Mucosa of descending colon (tissue), 3 donors: ENCODE data around the gene GPR39. TPM values are rescaled to one million over a fixed set of nuclear protein-coding genes. Genes with fewer than 3 reads are reported as not detected.

Source experiments
- ATAC-seq: fragments of 200-7000 bp; cut with Tn5 transposase; one replicate; pipeline ENCODE4 v1.9.1; 2020; ENCODE audit warnings: mild to moderate bottlenecking, moderate library complexity
- DNase-seq, 3 donors: peaks; one replicate each; pipeline ENCODE4 v3.0.0-alpha.2; 2020
- H3K36me3 ChIP-seq: fragments of 200-600 bp; one replicate; pipeline ENCODE4 v1.8.0; 2021; ENCODE audit warnings: low read depth, mild to moderate bottlenecking
- H3K4me1 ChIP-seq: fragments of 200-600 bp; one replicate; pipeline ENCODE4 v1.8.0; 2021; ENCODE audit warnings: low read depth, mild to moderate bottlenecking
- H3K4me3 ChIP-seq: fragments of 200-600 bp; one replicate; pipeline ENCODE4 v1.8.0; 2021; ENCODE audit warnings: mild to moderate bottlenecking
- H3K9me3 ChIP-seq: fragments of 200-600 bp; one replicate; pipeline ENCODE4 v1.8.0; 2021; ENCODE audit warnings: mild to moderate bottlenecking
- intact Hi-C, 2 donors: fragments of 100-400 bp; cut with DNase I in 1 of 2; cut with micrococcal nuclease in 1 of 2; formaldehyde crosslinking; loops; one replicate each; pipeline versions ENCODE4 v1.11.0 to v1.11.1; 2022; cut with DNase I, micrococcal nuclease
- total RNA-seq, 3 donors: library from RNA; stranded (reverse); fragmentation: NEBNext Ultra II Directional in 2 of 3; extraction: Animal tissue kit (Norgen Biotek cat#: 25700) in 2 of 3; gene quantifications; one replicate each; pipeline versions ENCODE4 v1.2.1 to v1.2.4, GENCODE V29; 2021 to 2023
- TF ChIP-seq, protein P1 (sequence below): fragments of 200-600 bp; IDR thresholded peaks from one replicate; pipeline ENCODE4 v1.8.0; 2022; ENCODE audit warnings: antibody characterized with exemption, mild to moderate bottlenecking
- donor health status: DM: no; HTN: no; CAD: no; lungs with moderate emphysema.
- donor health status: DM: no; HTN: no; CAD: no.
- donor health status: DM: no; HTN: yes; CAD: no.

Gene GPR39
- total RNA-seq, 3 donors from 2014 or later: 11.6 to 33.7 (median 20.6) TPM

DNA sequence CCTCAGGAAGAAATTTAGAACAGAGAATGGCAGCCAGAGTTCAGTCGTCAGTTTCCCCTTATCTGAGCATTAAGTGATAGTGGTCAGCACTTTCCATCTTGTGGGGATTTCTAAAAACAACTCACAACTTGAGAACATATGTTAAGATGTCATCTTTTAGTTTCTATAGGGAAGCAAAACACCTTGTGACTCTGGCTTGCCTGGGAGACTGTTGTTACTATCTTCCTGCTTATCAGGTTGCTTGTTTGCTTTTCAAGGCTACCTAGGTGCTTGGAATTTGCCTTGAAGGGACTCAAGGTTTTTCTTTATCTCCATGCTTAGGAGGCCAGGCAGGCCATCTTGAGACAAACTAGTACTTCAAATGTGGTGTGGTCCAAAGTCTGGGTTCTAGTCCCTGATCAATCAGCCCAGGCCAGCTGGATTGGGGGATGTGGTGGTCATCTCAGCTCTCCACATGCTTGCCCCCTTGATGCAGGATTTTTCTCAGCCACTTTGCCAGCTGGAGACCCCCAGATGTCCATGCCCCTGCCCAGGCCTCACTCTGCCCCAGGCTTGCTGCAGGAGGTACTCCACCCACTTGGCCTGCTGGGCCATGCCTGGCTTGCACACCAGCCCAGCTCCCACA is 127.5 kb downstream of the GPR39 start:
- no peak for ATAC-seq
- intact Hi-C loops: loop anchor here (10.0 kb wide), 2 partner anchors 621 to 631 kb away; no protein-coding TSS in a partner anchor
- Histone ChIP-seq H3K4me3 (no peak overlapping the region), H3K36me3 (no peaks in the 10 kb centered on the region), H3K9me3 (peaks cover 3% of the 10 kb centered on the region), H3K4me1 (no peaks in the 10 kb centered on the region)
- TF ChIP-seq, protein P1, sequence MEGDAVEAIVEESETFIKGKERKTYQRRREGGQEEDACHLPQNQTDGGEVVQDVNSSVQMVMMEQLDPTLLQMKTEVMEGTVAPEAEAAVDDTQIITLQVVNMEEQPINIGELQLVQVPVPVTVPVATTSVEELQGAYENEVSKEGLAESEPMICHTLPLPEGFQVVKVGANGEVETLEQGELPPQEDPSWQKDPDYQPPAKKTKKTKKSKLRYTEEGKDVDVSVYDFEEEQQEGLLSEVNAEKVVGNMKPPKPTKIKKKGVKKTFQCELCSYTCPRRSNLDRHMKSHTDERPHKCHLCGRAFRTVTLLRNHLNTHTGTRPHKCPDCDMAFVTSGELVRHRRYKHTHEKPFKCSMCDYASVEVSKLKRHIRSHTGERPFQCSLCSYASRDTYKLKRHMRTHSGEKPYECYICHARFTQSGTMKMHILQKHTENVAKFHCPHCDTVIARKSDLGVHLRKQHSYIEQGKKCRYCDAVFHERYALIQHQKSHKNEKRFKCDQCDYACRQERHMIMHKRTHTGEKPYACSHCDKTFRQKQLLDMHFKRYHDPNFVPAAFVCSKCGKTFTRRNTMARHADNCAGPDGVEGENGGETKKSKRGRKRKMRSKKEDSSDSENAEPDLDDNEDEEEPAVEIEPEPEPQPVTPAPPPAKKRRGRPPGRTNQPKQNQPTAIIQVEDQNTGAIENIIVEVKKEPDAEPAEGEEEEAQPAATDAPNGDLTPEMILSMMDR: no peak
- DNase-seq: no peak

GRCh38 chr2:132547090-132547687 is 130.6 kb downstream of the GPR39 start:
- Histone ChIP-seq H3K36me3 (no peaks in the 10 kb centered on the region), H3K4me3 (no peak overlapping the region), H3K4me1 (no peaks in the 10 kb centered on the region), H3K9me3 (peaks cover 3% of the 10 kb centered on the region)
- TF ChIP-seq, protein P1: peak; percentile 46
- intact Hi-C loops: loop anchor here (10.0 kb wide), 2 partner anchors 618 to 628 kb away; no protein-coding TSS in a partner anchor
- DNase-seq (peak in 2 of 3 donors; percentile 58 to 89), ATAC-seq (peak; percentile 78)

DNA sequence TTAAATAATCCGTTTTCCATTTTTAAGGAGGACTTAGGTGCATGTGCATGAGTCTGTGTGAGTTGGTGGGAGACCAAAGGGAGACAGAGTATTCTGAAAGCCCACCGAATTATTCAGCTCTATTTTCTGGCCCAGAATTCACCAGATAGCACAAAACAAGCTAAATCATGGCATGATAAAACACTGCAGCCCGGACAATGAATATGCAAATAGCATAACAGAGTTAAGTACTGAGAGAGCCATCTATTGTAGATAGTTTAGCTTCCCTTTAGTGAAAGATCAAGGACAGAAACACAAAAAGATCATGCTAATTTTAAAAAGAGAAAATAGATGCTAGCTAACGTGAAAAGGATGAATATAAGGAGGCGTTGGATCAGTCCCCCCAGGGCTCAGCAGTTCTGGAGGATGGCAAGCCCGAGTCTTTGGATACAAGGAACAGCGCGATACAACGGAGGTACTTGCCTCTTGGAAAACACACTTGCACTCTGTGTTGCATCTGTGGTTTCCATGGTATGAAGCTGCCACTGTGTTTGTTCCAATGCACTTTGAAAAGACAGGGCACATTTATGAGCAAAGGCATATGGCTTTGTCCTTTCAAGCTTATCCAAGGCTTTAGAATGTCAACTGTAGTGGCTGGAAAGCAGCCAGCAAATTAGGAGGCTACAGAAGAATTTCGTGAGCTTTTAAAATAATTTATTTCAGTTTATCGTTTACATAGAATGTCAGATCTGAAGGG is 133.5 kb downstream of the GPR39 start:
- no peaks in the 10 kb centered on the region for H3K9me3 ChIP-seq
- ATAC-seq (no peak), DNase-seq (no peak)
- no peak overlapping the region for H3K4me3 ChIP-seq
- intact Hi-C loops: loop anchor here (10.0 kb wide), 2 partner anchors 615 to 625 kb away; no protein-coding TSS in a partner anchor
- H3K36me3 ChIP-seq: no peaks in the 10 kb centered on the region
- H3K4me1 ChIP-seq: no peaks in the 10 kb centered on the region
- TF ChIP-seq, protein P1: no peak

DNA sequence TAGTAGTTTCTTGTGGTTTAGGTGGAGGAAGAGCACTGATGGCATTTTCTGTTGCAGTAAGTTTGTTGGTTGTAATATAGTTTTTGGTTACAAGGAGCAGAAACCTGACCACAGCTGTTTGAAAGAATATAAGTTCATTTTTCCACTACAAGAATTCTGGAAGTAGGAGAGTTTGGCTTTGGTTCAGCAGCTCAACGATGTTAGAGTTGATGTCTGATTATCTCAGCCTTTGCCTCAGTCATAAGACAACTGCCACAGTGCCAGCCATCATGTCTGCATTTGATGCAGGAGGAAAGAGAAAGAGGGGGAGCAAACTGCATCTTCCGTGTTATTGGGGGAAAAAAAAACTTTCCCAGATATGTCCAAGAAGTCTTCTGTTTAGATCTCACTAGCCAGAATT is 134.3 kb downstream of the GPR39 start:
- H3K4me1 ChIP-seq: no peaks in the 10 kb centered on the region
- no peak overlapping the region for H3K4me3 ChIP-seq
- DNase-seq (no peak), ATAC-seq (no peak)
- H3K36me3 ChIP-seq: no peaks in the 10 kb centered on the region
- TF ChIP-seq, protein P1: no peak
- H3K9me3 ChIP-seq: no peaks in the 10 kb centered on the region
- intact Hi-C loops: no loop called here

- DNase-seq: no peak
- TF ChIP-seq, protein P1: no peak
- no peak for ATAC-seq
- no peaks in the 10 kb centered on the region for H3K36me3 ChIP-seq
- intact Hi-C loops: no loop called here
- H3K9me3 ChIP-seq: no peaks in the 10 kb centered on the region
- H3K4me1 ChIP-seq: no peaks in the 10 kb centered on the region
- no peak overlapping the region for H3K4me3 ChIP-seq
These were observed 141.1 kb downstream of the GPR39 start for GRCh38 chr2:132557694-132558093.
